Stimulated activated CD4-positive, alpha-beta T cell treated with anti-CD3 and anti-CD28 coated beads, Interleukin-1b, Interleukin-23, amount 100 ng/mL, for 48 hours (primary cell): ENCODE results near the gene RNF144A.
"Not testable (repeated sequence)": the region's sequence is repeated elsewhere in the genome, so short reads cannot be mapped to it uniquely, and the experiment has no call there.

ENCODE experiments used
- DNase-seq: peaks from one replicate; pipeline ENCODE4 v3.0.0-alpha.2; 2020

Gene RNF144A

GRCh38 chr2:6973895-6974545 lies 56.8 kb downstream of the RNF144A start:
- DNase-seq: no peak

DNA sequence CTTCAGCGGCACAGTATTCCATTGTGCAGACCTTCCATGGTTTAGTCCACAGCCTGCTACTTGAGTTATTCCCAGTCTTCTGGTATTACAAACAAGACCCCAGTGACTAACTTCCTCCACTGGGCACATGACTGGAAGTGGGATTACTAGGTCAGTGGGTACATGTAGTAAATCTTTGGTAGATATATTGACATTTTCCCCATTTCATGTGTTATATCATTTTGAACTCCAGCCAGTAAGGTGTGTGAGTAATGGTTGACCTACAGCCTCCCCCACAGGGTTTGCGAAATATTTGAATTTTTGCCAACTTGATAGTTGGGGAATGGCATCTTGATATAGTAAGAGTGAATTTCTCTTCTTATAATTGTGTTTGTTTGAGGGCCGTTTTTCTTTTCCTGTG lies 58.8 kb downstream of the RNF144A start:
- no peak for DNase-seq

DNA sequence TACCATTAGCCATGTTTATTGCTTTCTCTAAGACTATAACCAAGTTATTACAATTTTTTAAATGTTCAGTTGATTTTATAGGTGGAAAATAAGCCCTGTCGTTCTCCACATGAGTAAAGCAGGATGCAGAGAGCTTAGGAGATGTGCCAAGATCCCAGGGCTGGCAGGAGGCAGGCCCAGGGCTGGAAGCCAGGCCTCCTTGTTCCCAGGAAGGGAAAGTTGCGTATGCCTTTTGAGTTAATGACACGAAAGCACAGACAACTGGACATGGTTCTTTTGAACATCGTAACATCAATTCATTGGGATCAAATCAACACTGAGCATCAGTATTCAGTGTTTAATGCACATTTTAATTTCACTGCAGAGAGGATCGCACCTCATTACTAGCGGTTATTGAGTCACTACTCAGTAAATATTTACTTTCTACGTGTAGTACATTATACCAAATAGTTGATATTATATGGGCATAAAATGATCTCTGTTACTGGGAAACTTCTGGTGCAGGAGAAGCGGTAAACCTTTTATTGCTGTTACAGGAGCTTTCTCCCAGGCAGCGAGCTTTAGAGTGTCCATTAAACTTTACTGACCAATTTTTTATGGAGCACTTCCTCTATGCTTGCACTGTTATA lies 60.0 kb downstream of the RNF144A start:
- no peak for DNase-seq

- DNase-seq: no peak
These were observed 60.6 kb downstream of the RNF144A start for GRCh38 chr2:6977786-6978185.

GRCh38 chr2:6978991-6979390 lies 61.8 kb downstream of the RNF144A start:
- DNase-seq: no peak

DNA sequence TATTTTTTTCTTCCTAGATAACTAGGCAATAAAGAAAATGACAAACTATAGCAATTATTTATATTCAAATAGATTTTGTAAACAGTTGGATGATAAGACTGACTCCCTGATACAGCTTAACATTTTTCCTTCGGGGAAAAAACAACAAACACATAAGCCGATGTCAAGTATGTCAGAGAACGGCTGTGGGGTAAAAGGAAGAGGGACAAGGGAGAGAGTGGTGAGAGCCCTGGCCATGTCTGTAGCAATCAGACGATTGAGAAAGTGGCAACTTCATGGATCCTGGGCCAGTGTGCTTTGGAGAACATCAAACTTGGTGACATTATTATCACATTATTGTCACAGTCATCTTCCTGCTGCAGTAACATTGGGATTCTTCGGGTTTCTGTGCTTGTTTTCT lies 65.2 kb downstream of the RNF144A start:
- DNase-seq: no peak

DNA sequence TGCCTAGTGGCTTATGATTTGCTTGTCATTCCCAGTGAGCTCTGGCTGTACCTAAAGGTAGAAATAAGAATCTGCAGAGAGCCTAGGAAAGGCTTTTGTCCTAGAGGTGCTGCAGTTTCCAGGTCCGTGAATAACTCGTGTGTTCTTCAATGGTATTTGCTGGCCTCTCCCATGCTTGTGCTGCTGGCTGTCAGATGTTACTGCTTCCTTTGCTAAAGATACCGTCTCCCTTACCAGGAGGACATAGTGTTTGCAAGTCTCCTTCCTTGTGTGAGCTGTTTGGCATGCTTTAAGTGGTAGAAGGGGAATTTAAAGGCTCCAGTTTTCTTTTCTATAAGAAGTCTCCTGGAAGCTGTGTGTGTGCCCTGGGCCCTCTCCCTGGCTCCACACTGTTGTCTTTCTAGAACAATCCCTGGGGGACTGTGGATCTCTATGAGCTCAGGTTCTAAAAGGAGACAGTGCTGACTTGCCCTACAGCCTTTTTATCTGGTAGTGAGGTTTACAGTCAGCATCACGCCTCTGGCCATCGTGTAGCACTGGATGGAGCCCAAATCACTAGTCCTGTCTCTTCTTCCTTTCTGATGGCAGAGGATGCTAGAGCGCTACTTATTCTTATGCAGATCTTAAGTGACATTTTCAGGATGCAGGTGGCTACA lies 65.8 kb downstream of the RNF144A start:
- DNase-seq: no peak

GRCh38 chr2:6986301-6986911 lies 69.2 kb downstream of the RNF144A start:
- DNase-seq: no peak

GRCh38 chr2:6986912-6987361 lies 69.7 kb downstream of the RNF144A start:
- DNase-seq: no peak

DNA sequence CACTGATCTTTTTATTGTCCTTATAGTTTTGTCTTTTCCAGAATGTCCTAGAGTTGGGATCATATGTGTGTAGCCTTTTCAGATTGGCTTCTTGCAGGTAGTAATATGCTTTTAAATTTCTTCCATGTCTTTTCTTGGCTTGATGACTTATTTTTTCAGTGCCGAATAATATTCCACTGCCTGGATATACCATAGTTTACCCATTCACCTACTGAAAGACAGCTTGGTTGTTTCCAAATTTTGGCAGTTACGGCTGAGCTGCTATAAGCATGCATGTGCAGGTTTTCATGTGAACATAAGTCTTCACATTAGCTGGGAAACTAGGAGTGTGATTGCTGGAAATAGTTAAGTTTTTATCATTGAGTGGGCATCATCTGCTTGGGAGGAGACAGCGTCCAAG lies 73.7 kb downstream of the RNF144A start:
- DNase-seq: no peak

DNA sequence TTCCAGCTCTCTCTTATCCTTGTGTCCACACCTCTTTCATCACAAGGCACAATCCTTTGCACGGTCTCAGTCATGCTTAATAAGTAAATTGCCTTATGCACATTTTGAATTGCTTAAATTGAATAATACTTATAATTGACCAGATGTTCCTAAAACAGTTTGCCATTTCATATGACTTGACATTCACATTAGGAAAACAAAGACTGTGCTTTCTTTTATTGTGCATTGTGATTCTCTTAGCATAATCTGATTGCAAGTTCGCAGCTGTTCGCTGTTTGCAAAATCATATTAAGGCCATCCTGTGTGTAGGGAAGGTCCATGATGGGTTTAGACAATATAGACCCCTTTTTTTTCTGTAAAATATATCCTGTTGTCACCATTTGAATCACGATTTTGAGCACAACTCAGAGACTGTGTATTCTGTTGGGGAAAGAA lies 75.6 kb downstream of the RNF144A start:
- DNase-seq: no peak

- no peak for DNase-seq
These were observed 76.0 kb downstream of the RNF144A start for GRCh38 chr2:6993229-6993640.

- DNase-seq: no peak
These were observed 76.7 kb downstream of the RNF144A start for GRCh38 chr2:6993936-6994335.

DNA sequence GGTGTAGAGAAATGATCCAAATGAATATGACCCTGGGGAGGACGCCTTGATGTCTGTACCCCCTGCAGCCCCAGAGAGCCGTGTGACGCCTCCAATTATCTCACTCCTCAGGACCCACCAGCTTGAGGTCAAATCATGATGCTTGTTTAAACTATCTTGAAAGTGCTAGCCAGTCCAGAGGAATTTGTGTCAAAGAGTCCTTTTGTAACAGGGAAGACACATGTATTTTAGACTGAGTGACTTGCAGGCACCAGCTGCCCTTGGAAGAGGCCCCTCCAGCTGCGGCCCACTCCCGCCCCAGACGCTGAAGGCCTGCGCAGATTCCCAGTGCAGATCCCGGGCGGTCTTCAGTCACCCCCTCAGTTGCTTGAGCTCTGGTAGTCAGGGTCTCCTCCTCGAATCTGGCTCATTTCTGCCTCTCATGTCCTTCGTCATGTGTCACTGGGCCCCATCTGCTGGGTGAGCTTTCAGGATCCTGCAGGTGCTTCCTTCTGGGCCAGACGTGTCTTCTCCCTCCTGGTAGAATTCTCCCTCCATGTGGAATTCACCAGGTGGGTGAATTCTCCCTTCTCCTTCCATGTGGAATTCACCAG lies 77.4 kb downstream of the RNF144A start:
- DNase-seq: no peak

GRCh38 chr2:6995391-6996097 lies 78.3 kb downstream of the RNF144A start:
- no peak for DNase-seq

DNA sequence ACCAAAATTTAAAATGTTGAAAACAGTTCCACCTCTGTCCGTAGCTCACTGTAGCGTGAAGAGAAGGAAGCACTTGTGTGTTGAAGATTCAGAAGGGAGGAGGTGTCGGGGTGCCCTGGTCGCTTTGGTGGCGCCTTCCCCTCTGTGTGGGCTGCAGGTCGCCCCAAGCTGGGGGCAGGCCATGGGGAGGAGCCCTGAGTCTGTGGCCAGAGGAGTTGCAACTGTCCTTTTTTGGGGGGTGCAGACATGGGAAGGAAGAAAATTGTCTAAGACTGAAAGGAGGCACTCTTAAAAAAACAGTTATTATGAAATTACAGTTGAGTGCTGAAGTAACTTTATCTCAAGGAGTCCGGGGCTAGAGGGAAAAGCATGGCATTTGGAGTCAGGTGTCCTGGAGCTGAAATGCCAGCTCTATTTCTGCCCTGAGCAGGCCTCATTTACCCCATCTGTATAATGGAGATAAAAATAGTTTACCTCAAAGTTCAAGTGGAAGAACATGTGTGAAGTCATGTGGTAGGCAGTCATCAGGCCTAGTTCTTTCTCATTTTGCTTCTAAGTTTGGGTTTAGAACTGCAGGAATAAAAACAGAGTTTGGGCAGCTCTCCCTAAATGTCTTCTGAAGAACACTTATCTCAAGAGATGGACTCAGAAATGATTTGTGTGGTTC lies 82.1 kb downstream of the RNF144A start:
- DNase-seq: no peak

DNA sequence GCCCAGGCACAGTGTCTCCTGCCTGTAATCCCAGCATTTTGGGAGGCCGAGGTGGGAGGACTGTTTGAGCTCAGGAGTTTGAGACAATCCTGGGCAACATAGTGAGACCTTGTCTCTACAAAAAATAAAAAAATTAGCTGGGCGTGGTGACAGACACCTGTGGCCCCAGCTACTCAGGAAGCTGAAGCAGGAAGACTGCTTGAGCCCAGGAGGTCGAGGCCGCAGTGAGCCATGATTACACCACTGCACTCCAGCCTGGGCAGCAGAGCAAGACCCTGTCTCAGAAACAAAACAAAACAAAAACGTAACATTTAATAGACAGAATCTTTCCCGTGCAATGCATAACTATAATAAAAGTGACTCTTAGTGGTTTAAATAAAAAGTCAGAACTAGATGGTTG lies 84.2 kb downstream of the RNF144A start:
- not testable (repeated sequence) for DNase-seq

DNA sequence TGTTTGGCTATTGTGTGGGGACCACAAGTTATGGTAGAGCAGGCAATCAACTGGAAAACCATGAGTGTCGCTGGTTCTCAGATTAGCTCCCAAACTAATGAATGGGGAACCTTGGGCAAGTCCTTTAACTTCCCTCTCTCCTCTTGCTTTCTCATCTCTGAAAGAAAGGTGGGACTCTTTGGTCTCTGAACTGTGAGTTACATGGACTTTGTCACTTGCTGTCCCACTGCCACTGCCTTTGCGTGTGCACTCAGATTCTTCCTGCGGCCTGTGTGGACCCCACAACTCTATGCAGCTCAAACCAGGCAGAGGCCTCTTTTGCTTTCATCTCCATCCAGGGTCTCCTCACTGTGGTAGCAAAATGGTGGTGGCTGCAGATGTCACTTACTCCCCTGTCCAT lies 86.7 kb downstream of the RNF144A start:
- no peak for DNase-seq

- DNase-seq: no peak
These were observed 87.4 kb downstream of the RNF144A start for GRCh38 chr2:7004636-7005035.

GRCh38 chr2:7007488-7007845 lies 90.3 kb downstream of the RNF144A start:
- DNase-seq: no peak

DNA sequence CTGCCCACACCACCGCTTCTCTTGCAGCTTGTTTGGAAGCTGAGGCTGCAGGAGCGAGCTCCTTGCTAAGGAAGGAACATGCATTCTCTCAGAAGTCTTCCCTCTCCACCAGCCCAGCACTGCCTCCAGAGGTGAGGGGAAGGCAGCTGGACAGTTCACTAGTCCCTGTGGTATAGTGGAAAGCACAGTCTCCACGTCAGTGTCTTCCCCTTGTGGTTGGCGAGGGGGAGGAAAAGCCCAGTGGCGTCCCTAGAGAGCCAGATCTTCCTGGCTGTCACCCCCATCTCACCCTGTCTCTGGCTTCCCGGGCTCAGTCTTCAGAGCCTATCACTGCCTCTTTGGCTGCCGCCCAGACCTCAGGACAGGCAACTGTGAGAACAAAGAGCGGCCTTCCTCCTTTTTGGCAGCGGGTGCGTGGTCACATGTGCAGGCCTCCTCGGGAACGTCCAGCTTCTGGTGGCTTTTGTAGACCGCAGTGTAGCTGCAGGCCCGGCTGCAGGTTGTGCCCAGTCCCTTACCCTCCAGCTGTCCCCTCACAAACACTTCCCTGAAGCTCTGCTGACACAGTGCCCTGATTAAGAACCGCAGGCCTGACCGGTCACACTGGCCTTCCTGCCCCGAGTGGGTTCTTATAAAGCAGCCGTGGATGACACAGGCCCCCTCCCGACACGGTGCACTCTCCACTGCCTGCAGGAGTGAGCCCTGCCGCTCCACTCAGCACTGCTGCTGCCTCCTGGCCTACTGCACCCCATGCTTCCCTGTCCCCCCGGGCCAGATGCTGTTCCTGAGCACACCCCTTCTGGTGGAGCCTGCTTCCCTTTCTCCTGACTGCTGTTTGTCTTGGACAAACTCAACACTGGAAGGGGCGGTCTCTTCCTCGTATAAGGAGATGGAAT lies 90.9 kb downstream of the RNF144A start:
- DNase-seq: no peak
